Activated naive CD4-positive, alpha-beta T cell treated with anti-CD3 and anti-CD28 coated beads for 36 hours (primary cell): Measurements from ENCODE around the gene LRP2BP. TPM values are rescaled to one million over a fixed set of nuclear protein-coding genes. Genes with fewer than 3 reads are reported as not detected.

ENCODE experiments used
- total RNA-seq, 2 experiments: library from RNA; stranded (reverse); gene quantifications; one replicate each; pipeline ENCODE4 v1.2.3, GENCODE V29; 2021

The LRP2BP gene
- total RNA-seq, 2 experiments from 2014 or later, result 0.44 to 0.60 TPM

Other genes starting within 250 kb of the LRP2BP start
- 10 to 100 TPM; 38.4 to 43.6 TPM for gene CFAP97, start 191.9 kb downstream of the LRP2BP start, total RNA-seq
- gene SNX25, start 186.3 kb downstream of the LRP2BP start, total RNA-seq, result 10 to 100 TPM; 11.0 to 14.6 TPM
- 10 to 100 TPM; 10.5 to 13.6 TPM for gene ANKRD37, start 917 bp upstream of the LRP2BP start, total RNA-seq
- 10 to 100 TPM; 24.4 to 30.7 TPM for gene UFSP2, start 30.0 kb upstream of the LRP2BP start, total RNA-seq
- under 1 TPM; 0.25 to 0.57 TPM for gene CCDC110, start 75.8 kb upstream of the LRP2BP start, total RNA-seq
- under 1 TPM in 1 of 2 experiments, not detected in 1; 0.25 TPM for gene PDLIM3, start 139.6 kb upstream of the LRP2BP start, total RNA-seq